ENCODE data around the gene BABAM2.

Gene BABAM2

GRCh38 chr2:28294451-28294850, 403.9 kb downstream of the BABAM2 start:
- no peak overlapping the region for H3K4me3 ChIP-seq (ENCODE audit: low read depth, low read length)

DNA sequence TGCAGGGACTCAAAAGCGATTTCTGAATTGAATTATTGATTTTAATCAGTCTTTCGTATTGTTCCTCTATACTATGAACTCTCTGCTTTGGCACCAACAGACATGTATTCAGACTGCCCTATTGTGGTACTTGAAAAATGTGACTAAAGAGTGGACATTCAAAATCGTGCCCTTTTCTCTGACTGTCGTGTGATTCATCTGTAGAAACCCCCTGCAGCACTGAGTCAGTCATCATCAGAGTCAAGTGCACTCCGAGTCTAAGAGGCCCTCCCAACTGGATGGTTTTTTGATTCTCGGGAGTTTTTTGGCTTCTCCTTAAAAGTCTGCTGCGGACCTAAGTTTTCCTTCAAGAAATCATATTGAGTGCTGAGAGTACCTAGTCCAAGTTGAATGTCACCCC, 405.7 kb downstream of the BABAM2 start:
- H3K4me3 ChIP-seq (ENCODE audit: low read depth, low read length): no peak overlapping the region

DNA sequence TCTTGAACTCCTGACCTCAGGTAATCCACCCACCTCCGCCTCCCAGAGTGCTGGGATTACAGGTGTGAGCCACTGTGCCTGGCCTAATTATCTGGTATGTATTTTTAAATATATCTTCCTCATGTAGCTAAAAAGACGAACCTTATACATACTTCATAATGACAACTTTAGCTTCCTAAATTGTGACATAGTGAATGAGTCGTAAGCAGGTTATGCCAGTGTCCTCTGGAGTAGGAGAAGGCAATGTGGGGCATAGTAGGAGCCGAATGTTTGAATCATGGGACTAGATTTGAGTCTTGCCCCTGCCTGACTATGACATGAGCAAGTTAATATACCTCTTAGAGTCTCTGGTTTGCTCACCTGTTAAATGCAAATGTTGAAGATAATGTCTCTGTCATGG, 406.4 kb downstream of the BABAM2 start:
- no peak overlapping the region for H3K4me3 ChIP-seq (ENCODE audit: low read depth, low read length)

DNA sequence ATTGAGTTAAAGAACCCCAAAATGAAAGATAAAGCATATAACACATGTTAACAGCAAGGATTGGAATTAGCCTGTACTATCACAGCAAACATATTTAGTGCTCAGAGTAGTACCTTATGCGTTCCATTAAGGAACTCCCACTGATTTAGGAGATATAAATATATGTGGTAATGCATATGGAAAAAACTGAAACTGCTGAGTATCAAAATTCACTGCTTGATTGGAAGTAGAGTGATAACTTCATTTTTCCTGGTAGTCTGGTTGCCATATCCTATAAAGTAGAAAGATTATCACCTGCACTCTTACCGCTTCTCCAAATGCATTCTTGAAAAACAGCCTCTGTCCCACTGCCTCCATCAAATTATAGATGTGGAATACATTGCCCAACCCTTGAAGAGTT, 407.0 kb downstream of the BABAM2 start:
- no peak overlapping the region for H3K4me3 ChIP-seq (ENCODE audit: low read depth, low read length)

DNA sequence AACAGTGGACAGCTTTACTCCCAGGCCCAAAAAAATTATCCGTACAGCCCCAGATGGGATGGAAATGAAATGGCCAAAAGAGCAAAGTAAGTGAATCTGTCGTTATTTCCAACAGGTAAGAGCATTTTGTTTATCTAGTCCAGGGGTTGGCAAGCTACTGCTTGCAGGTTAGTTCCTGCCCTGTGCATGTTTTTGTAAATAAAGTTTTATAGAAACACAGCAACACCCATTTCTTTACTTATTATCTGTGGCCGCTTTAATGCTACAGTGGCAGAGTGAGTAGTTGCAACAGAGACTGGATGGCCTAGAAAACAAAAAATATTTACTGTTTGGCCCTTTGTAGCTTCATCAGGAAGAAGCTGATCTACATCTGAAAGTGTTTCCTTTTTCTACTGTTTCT, 407.9 kb downstream of the BABAM2 start:
- H3K4me3 ChIP-seq (ENCODE audit: low read depth, low read length): no peak overlapping the region

DNA sequence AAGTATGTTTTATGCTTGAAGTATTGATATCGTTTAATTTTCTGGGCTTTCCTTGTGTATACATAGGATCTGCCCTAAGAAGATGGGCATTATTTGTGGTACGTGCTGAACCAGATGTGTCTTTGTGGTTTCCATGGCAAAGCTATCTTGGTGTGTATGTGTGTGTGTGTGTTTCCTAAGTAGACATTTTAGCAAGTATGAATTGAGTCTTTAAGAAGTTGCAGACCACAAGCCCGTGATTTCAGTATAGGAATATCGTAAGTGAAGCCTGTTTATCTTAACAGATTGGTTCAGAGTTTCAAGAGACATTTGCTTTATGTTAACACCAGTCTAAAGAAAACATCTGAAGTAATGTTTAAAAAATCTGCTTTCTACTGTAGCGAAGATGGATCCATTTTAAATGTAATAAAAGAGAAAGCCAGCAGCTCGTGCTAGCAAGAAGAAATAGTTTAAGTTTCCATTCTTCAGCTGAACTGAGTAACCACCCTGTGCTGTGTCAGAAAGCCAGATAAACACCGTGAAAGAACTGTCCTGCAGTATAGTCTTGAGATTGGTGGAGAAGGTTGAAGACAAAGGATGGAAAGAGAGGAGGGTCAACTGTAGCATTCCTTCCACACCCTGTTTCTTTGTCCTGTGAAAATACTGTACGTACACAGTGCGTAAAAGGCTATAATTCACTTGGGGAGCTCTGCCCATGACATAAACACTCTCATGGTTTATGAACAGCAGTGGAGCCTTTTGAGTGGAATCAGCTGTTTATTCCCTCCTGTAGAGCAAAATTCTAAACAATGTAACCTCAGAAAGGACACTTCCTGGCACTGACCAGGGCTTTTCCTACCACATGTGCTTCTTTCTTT, 410.2 kb downstream of the BABAM2 start:
- H3K4me3 ChIP-seq (ENCODE audit: low read depth, low read length): no peak overlapping the region

- no peak overlapping the region for H3K4me3 ChIP-seq (ENCODE audit: low read depth, low read length)
Measured at GRCh38 chr2:28305202-28305601, 414.7 kb downstream of the BABAM2 start.

DNA sequence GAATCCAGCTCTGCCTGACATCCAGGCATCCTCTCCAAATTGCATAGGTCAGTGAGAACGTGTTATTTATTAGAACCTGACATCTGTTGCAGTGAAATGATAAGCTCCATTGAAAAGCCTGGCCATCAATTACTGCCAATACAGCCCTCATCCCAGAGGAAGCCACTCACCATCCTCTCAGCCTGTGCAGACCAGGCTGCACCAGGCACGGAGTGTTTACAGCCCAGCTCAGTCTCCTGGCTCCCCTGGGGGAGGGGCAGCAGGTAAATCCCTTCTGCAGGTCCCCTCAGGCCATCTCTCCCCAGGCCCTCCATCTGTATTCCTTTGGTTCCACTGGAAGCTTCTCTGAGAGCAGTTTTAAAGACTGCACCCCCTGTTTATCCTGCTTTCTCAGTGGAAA, 419.6 kb downstream of the BABAM2 start:
- H3K4me3 ChIP-seq (ENCODE audit: low read depth, low read length): no peak overlapping the region

- no peak overlapping the region for H3K4me3 ChIP-seq (ENCODE audit: low read depth, low read length)
Measured at GRCh38 chr2:28311660-28312249, 421.2 kb downstream of the BABAM2 start.

GRCh38 chr2:28312307-28313219, 422.0 kb downstream of the BABAM2 start:
- no peak overlapping the region for H3K4me3 ChIP-seq (ENCODE audit: low read depth, low read length)

DNA sequence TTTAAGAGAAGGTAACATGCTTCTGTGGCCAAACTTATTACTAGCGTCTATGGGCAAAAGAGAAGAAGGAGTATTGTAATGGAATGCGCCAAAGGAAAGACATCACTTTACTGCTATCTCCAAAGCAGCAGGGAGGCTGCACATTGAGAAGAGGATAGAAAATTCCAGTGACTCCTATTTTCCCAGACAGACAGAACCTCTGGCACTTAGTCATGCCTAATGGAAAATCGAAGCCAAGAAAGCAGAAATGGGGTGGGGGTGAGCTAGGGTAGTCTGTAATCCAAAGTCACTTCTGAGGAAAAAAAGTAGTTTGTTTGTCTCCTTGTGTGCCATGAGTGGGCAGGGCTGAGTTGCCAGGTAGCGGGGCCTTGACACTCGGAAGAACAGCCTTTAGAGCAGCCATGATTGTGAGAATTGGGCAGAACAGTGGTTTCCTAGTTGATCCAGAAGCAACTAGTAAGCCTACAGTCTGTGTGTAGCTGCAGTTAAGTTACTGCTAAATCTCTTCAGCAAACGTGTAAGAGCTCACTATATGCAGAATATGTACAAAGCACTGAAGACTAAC, 422.8 kb downstream of the BABAM2 start:
- no peak overlapping the region for H3K4me3 ChIP-seq (ENCODE audit: low read depth, low read length)

GRCh38 chr2:28314968-28315367, 424.4 kb downstream of the BABAM2 start:
- H3K4me3 ChIP-seq (ENCODE audit: low read depth, low read length): no peak overlapping the region

- H3K4me3 ChIP-seq (ENCODE audit: low read depth, low read length): no peak overlapping the region
Measured at GRCh38 chr2:28316546-28317335, 426.2 kb downstream of the BABAM2 start.

DNA sequence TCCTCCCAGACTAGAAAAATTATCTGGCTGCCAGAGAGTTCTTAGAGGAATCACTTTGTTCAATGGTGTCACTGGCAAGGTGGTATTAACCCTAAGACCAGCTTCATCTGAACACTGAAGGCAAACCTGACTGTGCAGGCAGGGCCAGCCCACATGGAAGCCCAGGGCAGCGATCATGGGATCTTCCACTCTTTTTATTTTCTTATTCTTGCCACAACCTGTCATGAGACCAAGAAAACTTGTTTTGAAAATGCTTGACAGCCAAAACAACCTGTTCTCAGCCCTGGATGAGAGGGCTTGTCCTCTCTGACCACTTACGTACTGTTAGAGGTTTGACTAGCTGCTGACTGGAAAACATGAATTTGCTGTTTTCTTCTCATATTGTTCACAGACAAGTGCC, 426.9 kb downstream of the BABAM2 start:
- no peak overlapping the region for H3K4me3 ChIP-seq (ENCODE audit: low read depth, low read length)

DNA sequence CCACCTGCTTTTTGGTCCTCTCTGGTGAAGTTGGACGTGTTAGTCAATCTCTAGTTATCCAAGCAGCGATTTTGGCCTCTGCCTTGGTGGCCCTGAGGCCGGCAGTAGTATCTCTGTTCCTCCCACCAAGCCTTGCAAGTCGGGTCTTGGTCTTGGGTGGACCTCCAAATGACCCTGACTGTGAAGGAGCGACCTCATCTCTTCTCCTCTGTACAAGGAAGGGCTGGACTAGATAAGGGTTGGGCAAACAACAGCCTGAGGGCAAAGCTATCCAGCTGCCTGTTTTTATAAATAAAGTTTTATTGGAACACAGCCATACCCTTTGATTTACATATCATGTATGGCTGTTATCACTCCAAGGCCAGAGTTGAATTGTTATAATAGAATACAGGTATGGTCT, 427.5 kb downstream of the BABAM2 start:
- H3K4me3 ChIP-seq (ENCODE audit: low read depth, low read length): no peak overlapping the region

GRCh38 chr2:28318462-28319117, 428.1 kb downstream of the BABAM2 start:
- no peak overlapping the region for H3K4me3 ChIP-seq (ENCODE audit: low read depth, low read length)

DNA sequence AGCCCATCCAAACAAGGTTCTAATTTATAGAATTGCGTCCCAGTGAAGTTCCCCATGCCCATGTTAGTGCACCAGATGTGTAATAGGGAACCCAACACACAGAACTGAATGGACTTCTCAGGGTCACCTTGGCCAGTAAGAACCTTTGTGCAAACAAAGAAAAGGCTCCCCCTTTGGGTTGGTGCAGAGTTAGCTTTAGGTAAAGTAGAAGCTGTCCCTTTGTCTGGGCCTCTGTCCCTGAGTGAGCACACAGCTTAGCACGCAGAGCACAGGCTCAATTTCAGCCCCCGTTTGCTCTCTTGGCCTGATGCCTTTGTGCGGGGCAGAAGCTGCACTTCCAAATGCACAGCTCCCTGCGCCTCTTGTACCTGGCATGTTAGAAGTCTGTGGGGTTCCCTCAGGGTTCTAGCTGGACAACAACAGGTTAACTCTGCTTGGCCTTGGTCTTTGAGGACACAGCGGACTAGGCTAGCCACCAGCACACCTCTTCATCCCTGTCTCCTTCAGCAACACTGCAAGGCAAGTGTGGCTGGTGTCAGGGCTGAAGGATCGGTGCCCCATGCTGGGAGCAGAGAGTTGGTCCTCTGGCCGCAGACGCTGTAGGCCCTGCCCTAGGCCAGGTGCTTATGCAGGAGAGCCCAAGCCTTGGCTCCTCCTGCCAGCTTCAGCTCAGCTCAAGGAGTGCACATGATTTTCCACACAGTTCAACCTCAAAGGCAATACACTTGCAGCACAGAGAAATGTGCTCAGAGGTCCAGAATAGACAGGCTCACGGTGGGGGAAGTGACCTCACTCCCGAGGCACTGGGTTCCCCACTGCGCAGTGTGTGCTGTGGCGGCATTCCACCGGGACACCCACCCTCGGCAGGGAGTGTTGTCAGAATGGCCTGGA, 428.8 kb downstream of the BABAM2 start:
- H3K4me3 ChIP-seq (ENCODE audit: low read depth, low read length): no peak overlapping the region

- no peak overlapping the region for H3K4me3 ChIP-seq (ENCODE audit: low read depth, low read length)
Measured at GRCh38 chr2:28320009-28320365, 429.5 kb downstream of the BABAM2 start.

- no peak overlapping the region for H3K4me3 ChIP-seq (ENCODE audit: low read depth, low read length)
Measured at GRCh38 chr2:28320371-28320770, 429.8 kb downstream of the BABAM2 start.

Measured in iPS-11a (cell line).